GM12874 (cell line): Measurements from ENCODE around the gene SLC8A3.

Experiments used
- CTCF ChIP-seq: IDR thresholded peaks from 2 replicates; pipeline ENCODE4 v1.5.1; 2011; ENCODE audit warnings: low read depth, mild to moderate bottlenecking, control low read depth, low read length, moderate library complexity; ENCODE audit not compliant: insufficient read depth

SLC8A3 gene

GRCh38 chr14:70034257-70034656 lies 154.5 kb downstream of the SLC8A3 start:
- TF ChIP-seq CTCF: no peak

- no peak for TF ChIP-seq CTCF
Observed at GRCh38 chr14:70033561-70033960, 155.2 kb downstream of the SLC8A3 start.

- no peak for TF ChIP-seq CTCF
Observed at GRCh38 chr14:70033116-70033515, 155.6 kb downstream of the SLC8A3 start.

GRCh38 chr14:70032447-70032846 lies 156.3 kb downstream of the SLC8A3 start:
- no peak for TF ChIP-seq CTCF

- no peak for TF ChIP-seq CTCF
Observed at GRCh38 chr14:70032016-70032415, 156.7 kb downstream of the SLC8A3 start.

GRCh38 chr14:70029296-70030132 lies 159.2 kb downstream of the SLC8A3 start:
- TF ChIP-seq CTCF: no peak

GRCh38 chr14:70027785-70028428 lies 160.8 kb downstream of the SLC8A3 start:
- peak; percentile 95 for TF ChIP-seq CTCF
